ENCODE results near the gene FOXP1.

FOXP1 gene

GRCh38 chr3:71240034-71240433 is 343.5 kb downstream of the FOXP1 start:
- Histone ChIP-seq H3K27me3 (no peaks in the 10 kb centered on the region), H3K9me3 (no peaks in the 10 kb centered on the region), H3K4me1 (peaks cover 11% of the 10 kb centered on the region), H3K4me3 (ENCODE audit: low read depth, low read length) (no peak overlapping the region), H3K36me3 (no peaks in the 10 kb centered on the region)
- no peak for TF ChIP-seq CTCF (IDR thresholded peaks at IDR 0.05; ENCODE audit: low read depth, low read length)
- DNase-seq = no peak

DNA sequence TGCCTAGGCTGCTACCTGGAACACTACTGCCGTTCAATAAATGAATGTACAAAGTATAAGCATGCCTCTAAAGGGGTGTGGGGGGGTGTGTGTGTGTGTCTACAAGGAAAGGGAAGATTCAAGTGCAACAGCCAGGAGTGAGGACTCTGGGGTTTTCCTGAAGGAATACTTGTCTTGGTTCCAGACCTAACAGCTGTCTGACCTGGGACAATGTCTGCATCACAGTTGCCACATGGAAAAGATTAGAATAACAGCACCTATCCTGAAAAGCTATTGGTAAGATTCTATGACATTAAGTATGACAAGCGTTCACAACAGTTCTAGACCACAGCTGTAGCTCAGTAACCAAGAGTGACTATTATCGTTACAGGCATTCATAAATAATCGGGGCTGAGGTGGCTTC is 345.2 kb downstream of the FOXP1 start:
- TF ChIP-seq CTCF (IDR thresholded peaks at IDR 0.05; ENCODE audit: low read depth, low read length) = no peak
- DNase-seq = no peak
- H3K4me3 ChIP-seq (ENCODE audit: low read depth, low read length) = no peak overlapping the region
- H3K36me3 ChIP-seq = no peaks in the 10 kb centered on the region
- H3K9me3 ChIP-seq = no peaks in the 10 kb centered on the region
- no peaks in the 10 kb centered on the region for H3K27me3 ChIP-seq
- peaks cover 11% of the 10 kb centered on the region for H3K4me1 ChIP-seq

GRCh38 chr3:71237672-71238071 is 345.9 kb downstream of the FOXP1 start:
- Histone ChIP-seq H3K36me3 (no peaks in the 10 kb centered on the region), H3K4me1 (peaks cover 11% of the 10 kb centered on the region), H3K27me3 (no peaks in the 10 kb centered on the region), H3K4me3 (ENCODE audit: low read depth, low read length) (no peak overlapping the region), H3K9me3 (no peaks in the 10 kb centered on the region)
- TF ChIP-seq CTCF (IDR thresholded peaks at IDR 0.05; ENCODE audit: low read depth, low read length) = no peak
- DNase-seq = no peak

GRCh38 chr3:71235846-71236245 is 347.7 kb downstream of the FOXP1 start:
- no peak for TF ChIP-seq CTCF (IDR thresholded peaks at IDR 0.05; ENCODE audit: low read depth, low read length)
- no peaks in the 10 kb centered on the region for H3K9me3 ChIP-seq
- H3K36me3 ChIP-seq = no peaks in the 10 kb centered on the region
- no peak overlapping the region for H3K4me3 ChIP-seq (ENCODE audit: low read depth, low read length)
- H3K4me1 ChIP-seq = peaks cover 7% of the 10 kb centered on the region; the same call in 1 of the 2 replicates
- H3K27me3 ChIP-seq = no peaks in the 10 kb centered on the region
- no peak for DNase-seq

GRCh38 chr3:71232895-71233294 is 350.6 kb downstream of the FOXP1 start:
- no peak for TF ChIP-seq CTCF (IDR thresholded peaks at IDR 0.05; ENCODE audit: low read depth, low read length)
- peaks cover 4% of the 10 kb centered on the region; the same call in 1 of the 2 replicates for H3K4me1 ChIP-seq

DNA sequence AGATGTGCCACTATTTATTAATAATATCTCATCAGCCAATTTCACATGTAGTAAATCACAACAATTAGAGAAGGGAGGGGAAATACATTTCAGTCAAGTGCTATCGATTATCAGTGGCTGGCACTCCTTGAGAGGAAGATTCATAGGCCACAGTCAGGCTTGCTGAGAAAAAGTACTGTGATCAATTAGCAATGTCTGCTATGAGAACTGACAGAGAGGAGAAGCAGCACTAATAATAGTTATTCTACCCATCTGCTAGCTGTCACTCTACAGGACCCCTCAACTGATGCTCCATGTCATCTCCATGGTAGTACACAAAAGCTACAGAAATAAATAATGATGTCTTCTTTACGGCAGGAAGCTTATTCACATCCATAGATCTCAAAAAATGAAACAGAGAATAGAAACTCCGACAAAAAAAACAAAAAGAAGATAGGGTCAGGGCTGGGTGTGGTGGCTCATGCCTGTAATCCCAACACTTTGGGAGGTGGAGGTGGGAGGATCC is 351.3 kb downstream of the FOXP1 start:
- no peak for TF ChIP-seq CTCF (IDR thresholded peaks at IDR 0.05; ENCODE audit: low read depth, low read length)
- Histone ChIP-seq H3K4me3 (ENCODE audit: low read depth, low read length) (no peak overlapping the region), H3K9me3 (no peaks in the 10 kb centered on the region), H3K27me3 (no peaks in the 10 kb centered on the region), H3K4me1 (no peaks in the 10 kb centered on the region), H3K36me3 (no peaks in the 10 kb centered on the region)
- no peak for DNase-seq

More at GRCh38 chr3:71232895-71233294, 350.6 kb downstream of the FOXP1 start:
- DNase-seq = no peak
- no peaks in the 10 kb centered on the region for H3K36me3 ChIP-seq
- H3K27me3 ChIP-seq = no peaks in the 10 kb centered on the region
- no peaks in the 10 kb centered on the region for H3K9me3 ChIP-seq
- H3K4me3 ChIP-seq (ENCODE audit: low read depth, low read length) = no peak overlapping the region

All from BE2C (cell line).